Suppressor macrophage treated with lipopolysaccharide for 1 hour (primary cell): ENCODE data around the gene CDYL.
A peak's percentile ranks its signal among the peaks of the same experiment; 100 is the strongest.

ENCODE experiments used
- DNase-seq, 3 donors: peaks; one replicate each; pipeline ENCODE4 v3.0.0-alpha.2; 2020 to 2022

Gene CDYL, protein sequence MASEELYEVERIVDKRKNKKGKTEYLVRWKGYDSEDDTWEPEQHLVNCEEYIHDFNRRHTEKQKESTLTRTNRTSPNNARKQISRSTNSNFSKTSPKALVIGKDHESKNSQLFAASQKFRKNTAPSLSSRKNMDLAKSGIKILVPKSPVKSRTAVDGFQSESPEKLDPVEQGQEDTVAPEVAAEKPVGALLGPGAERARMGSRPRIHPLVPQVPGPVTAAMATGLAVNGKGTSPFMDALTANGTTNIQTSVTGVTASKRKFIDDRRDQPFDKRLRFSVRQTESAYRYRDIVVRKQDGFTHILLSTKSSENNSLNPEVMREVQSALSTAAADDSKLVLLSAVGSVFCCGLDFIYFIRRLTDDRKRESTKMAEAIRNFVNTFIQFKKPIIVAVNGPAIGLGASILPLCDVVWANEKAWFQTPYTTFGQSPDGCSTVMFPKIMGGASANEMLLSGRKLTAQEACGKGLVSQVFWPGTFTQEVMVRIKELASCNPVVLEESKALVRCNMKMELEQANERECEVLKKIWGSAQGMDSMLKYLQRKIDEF

DNA sequence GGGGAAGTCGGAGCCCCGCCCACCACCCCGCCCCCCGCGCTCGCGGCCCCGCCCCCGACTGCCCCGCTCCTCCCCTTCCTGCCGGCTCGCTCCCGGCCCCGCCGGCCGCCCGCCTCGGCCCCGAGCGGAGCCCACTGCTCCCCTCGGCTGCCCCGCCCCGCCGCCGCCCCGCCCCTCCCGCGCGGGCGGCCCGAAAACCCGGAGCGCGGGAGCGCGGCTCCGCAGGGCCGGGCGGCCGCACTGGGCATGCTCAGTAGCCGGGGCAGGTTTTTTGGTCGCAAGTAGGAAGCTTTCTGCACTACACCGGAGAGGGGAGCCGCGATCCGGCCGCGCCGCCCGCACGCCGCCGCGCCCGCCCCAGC lies at the start of gene CDYL:
Gene CDYL (plus strand): TSS at position 274 of the 362 bp plus-strand sequence. CDS start 380 bp downstream, outside the sequence.
- peak; percentile 95 to 99 (median 98) for DNase-seq

DNA sequence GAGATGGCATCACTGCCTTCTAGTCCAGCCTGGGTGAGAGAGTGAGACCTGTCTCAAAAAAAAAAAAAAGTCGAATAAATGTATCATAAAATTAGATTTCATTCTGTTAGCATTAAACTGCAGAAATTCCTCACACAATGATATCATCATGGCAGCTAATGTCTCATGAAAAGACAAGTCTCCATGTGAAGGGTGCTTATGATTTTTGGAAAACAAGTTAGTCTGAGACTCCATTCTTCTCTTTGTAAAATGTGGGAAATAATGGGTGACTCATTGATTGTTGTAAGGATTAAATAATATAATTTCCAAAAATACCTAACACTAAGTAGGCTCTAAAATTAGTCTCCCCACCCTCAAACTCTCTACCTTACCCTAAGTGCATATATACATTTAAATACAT lies 49.6 kb upstream of the CDYL start:
- no peak for DNase-seq

DNA sequence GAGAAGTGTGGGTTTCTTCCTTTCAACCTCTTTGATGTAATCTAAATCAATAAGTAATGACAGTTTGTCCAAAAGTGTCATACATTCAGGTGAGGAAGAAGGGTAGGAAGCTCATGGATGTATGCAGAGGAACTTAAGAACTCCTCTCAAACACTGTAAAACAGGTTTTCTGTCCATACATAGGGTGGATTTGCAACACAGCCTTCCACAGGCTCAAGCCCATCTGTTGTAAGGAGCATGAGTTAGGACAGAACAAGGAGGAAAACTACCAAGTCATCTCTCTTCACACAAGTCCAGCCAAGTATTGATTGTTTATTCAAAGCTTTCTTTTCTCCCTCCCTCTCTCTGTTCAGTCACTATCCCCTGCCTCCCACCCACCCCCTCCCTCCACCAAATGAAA lies 49.0 kb upstream of the CDYL start:
- no peak for DNase-seq

DNA sequence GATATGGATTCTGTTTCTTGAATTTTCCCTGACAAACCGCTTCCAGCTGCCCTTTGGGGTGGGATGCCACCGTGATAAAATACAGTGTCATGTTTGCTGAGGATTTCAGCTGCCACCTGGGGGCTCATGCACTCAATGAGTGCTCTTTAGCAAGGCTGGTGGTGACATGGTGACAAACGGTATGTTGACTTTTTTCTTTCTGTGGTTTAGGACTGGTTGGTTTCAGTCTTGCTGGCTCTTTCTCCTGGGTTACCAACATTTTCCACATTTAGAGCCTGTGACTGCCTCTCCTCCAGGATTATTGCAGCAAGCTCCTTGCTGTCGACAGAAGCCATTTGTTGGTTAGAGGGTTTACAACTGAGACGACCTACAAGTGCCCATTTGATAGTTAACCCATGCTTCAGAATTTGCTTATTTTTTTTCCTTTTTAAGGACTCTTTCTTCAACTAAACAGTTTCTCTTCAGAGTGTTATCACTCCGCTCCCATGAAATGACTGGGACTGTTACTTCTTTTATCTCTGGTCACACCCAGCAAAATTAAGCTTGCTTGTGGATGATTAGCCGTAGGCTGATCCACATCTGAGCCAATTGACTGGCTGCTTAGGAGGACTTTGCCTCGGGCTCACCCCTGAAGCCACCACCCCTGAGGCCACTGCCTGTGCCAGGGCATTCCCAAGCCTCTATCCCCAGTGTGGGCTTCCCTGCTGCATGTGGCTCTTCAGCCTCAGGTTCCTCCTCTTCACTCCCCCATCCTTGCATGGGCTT lies 48.4 kb upstream of the CDYL start:
- DNase-seq = no peak

DNA sequence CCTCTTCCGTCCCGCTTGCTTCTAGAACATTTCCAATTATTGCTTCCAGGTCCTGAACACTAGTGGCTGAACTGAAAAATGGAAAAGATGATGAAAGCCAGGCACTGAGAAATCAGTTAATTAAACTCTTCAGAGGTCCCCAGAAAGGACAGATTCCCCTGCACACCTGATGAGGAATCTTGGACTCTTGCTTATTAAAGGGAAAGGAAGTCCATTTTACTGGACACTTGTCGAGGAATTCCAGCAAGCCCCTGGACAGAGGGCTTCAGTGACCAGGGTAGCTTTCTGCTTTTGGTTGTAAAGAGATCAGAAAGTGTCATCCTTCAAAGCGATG lies 47.8 kb upstream of the CDYL start:
- DNase-seq = no peak

DNA sequence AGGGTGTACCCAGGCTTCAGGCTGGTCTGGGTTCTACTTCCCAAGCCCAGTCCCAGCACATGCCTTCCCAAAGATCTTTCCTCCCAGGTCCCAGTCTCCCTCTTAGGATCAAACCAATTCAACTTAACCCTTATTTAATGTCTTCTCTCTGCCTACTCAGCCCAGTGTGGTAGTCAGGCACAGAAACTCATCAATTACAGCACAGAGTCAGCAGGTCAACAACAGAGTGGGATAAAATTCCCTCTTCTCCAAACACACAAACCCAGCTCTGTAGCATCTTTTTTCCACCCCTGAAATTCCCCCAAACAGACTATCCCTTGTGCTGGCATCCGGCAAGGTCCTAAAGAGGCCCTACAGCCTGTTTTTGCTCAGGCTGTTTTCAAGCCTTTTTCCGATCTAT lies 47.3 kb upstream of the CDYL start:
- DNase-seq = no peak

DNA sequence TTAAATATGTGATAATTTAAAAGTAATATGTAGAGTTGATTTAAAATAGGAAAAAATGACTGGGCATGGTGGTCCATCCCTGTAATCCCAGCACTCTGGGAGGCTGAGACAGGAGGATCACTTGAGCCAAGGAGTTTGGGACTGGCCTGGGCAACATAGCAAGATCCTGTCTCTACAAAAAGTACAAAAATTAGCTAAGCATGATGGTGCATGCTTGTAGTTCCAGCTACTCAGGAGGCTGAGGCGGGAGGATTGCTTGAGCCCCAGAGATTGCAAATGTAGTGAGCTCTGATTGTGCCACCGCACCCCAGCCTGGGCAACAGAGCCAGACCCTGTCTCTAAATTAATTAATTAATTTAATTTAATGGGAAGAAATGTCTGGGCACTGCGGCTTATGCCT lies 44.2 kb upstream of the CDYL start:
- no peak for DNase-seq

DNA sequence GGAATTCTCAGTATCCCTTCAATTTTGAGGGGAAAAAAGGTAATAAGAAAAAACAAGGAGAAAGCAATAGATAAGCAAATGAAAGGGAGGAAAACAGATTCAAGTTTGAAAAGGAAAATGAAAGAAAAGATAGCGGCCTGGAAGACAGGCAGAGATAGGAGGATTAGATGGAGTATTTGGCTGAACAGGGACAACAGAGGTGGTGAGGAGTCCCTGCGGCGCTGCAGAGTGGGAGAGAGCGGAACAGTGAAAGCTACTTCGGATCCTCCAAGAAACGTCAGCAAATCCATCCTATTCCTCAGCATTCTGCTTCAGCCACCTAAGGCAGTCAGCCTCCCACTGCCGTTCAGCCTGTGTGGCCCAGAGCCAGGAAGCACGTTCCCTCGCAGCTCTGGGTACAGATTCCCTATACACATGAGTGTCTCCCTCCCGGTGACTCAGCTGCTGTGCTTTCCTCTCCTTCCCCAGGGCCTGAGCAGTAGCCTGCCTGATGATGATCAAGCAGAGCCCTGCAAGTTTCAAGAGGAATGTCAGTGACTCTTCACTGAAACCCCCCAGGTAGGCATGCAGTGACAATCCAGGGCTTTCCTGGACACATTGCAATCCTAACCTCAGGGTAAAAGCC lies 43.4 kb upstream of the CDYL start:
- peak; percentile 63 to 70 (median 65) for DNase-seq

DNA sequence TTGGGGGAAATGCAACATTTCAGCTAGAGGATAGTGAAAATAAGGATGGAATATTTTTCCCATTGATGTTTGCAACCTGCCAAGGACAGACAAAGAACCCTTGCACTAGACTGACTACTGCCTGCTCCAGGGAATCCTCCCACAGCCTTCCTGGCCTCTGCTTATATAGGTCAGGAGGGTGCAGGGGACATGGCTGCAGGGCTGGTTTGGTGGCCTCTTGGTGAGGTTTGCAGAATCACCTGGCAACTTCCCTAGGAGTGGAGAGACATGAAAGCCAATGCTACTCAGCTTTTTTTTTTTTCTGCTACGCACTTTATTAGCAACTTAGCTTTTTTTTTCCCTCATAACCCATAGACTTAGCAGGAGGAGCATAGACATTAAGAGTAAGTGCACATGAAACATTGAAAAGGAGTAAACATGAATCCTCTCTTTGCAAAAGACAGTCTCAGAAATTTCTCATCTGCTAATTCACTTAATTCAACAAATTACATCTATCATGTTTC lies 39.8 kb upstream of the CDYL start:
- DNase-seq = no peak

DNA sequence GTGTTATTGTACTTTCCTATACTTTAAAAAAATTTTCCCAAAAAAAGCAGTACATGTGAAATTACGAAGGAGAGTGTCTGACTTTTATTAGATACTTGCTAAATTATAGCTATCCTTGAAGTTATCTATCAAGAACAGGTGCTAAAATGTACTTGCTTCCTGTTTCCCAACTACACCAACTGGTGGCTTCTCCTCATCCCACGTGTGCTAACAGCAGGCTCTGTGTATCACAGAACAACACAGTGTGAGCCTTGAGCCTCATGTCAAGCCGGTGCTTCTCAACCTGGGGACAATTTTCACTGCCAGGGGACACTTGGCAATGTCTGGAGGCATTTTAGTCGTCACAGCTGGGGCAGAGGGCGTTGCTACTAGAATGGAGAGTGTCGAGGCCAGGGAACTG lies 36.2 kb upstream of the CDYL start:
- no peak for DNase-seq

DNA sequence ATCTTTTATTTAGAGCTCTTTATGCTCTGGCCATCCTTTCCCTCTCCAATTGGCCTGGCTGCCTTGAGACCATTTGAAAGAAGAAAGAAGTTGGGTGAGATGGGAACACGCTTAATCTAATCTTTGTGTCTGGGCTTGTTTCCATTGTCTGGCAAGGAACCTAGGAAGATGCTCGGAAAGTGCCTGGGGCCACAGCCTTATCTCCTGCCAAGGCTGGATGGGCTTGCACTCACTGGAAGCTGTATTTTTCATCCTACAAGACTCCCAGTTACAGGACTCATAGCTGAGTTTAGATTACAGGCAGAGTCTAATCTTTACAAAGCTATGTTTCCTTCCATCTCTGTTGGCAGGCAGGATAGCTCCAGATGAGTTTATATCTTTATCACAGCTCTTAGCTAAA lies 33.1 kb upstream of the CDYL start:
- no peak for DNase-seq

DNA sequence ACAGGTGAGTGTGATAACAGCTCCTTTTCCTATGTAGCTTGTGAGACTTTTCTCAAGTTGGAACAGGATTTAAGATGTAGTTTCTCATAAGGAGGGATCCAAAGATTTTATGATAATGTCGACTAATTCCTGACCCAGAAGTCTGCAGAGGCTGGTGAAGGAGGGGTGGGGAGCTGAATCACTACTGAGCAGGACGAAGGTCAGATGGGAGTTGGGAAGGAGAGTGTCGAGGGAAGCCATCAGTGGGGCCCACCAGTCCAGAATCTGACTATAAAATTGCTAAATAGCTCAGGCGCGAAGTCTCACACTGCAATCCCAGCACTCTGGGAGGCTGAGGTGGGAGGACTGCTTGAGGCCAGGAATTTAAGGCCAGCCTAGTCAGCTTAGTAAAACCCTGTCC lies 32.3 kb upstream of the CDYL start:
- DNase-seq = no peak

DNA sequence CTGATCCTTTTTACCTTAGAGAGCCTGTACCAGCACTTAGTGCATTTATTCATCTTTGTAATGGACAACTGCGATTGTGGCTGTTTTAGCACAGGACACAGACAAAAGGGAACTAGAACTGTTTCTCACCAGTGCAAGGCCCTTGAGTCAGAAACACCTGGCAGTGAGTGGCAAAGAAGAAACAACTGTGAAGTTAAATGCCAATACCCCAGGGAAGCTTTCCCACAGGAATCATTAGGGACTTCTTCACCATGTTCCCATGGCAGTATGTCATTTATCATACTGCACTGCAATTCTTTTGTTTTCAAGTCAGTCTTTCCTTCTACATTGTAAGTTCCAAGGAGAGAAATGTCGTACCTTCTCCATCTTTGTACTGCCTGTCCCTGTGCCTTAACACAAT lies 28.6 kb upstream of the CDYL start:
- no peak for DNase-seq

DNA sequence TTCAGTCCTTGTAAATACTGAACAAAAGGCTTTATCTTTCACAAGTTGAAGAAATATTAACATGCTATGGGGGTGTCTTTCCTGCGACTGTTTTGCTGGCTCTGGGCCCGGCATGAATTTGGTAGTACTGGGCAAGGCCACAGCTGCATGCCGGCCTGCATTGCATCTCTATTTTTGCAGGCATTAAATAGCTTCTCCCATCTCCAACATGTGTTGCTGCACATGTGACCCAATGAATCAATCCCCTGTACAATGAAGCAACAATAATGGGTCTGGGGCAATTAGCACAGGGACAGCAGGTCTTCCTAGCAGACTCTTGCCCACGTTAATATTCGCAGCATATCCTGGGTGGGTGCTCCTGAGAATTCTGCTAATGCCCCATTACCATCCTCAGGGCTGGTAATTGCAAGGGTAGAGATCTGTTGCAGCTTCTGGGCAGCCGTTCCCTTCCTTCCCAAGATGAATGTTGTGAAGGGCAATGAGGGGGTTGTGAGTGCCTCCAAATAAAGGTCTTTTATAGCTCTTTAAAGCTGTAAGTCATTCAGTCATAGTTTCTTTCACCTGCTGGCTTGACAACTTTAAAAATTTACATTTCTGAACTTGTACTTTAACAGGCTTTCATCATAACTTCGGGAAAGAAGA lies 24.3 kb upstream of the CDYL start:
- no peak for DNase-seq

DNA sequence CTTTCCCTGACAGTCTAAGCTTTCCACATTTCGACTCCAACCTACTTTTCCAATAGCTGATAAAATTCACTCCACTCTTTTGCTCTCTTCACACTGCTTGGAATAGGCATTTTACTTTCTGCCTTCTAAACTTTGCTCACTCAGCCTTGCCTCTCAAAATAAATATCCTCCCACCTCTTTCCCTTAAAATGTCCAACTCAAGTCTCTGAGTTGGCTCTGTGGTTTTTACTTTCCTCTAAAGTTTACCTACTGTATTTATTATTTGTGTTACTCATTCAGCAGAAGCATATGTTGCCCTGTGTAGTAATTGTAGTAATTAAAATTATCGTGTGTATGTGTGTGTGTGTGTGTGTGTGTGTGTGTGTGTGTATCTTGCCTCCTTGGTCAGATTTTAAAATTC lies 20.0 kb upstream of the CDYL start:
- no peak for DNase-seq

DNA sequence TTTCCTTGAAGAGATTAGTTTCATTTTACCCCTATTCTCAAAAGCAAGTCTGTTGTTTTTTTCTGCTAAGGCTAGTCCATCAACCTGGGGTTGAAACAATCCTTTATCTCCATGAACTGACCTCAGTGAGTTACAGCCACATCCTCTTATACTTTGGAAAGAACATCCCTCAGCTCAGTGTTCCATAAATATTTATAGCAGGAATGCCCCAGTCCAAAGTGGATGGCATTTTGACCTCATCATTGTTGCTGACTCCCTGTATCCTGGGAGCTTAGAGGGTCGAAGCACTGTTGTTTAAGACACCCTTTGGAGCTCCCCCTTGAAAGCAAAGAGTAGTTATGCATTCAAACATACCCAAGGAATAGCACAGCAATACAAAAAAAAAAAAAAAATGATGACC lies 16.2 kb upstream of the CDYL start:
- no peak for DNase-seq

DNA sequence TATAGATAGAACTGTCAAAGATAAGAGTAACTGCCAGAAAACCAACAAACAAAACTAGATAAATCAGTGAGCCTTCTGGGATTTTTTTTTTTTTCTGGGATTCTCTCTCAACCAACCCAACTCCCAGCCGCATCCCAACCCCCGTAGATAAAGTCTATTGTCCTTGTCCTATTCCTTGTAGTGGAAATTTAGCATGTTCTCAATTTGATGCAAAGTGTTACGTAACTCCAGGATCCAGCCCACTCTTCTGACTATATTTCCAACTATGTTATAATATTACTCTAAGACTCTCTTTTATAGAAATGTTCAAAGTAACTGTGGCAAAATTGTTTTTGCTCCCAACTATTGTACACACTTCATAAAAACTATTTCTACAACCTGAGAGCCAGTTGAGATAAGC lies 15.4 kb upstream of the CDYL start:
- no peak for DNase-seq

DNA sequence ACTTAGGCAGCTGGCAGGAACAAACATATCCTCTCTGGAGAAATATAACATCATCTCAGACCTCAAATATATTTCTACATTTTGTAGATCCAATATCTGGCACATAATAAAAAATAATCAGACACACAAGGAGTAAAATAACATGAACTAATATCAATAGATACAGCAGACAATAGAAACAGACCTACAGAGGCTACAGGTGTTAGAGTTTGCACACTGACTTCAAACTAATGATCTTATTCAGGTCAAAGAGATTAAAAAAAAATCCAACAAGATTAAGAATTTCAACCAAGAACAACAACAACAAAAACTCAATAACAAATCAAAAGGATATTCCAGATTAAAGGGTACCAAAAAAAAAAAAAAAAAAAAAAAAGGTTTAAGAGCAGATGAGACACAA lies 13.9 kb upstream of the CDYL start:
- no peak for DNase-seq

DNA sequence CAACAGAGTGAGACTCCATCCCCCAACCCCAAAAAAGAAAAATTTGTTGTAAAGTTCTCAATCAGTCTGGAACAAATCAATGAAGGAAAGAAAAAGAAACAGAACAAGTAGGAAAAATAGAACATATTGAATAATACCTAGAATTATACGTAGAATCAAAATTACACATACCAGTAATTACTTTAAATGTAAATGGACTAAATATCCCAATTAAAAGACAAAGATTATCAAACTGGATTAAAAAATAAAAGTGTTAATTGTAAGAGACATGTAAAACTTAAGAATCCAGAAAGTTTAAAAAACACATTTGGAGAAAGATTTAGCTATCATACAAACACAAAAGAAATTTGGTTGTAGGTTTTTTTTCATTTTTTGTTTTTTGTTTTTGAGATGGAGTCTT lies 12.3 kb upstream of the CDYL start:
- DNase-seq = no peak

DNA sequence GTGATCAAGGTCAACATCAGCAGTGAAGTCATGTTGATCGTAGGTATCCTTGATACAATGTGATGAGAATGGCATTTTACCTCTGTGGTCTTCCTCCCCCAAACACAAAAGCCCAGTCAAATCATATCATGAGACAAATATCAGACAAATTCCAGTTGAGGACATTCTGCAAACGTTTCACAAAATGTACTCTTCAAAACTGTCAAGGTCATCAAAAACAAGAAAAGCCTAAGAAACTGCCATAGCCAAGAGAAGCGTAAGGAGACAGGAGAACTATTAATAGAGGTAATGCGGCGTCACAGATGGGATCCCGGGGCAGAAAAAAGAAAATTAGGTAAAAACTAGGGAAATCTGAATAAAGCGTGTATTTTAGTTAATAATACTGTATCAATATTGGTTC lies 7.4 kb upstream of the CDYL start:
- no peak for DNase-seq

DNA sequence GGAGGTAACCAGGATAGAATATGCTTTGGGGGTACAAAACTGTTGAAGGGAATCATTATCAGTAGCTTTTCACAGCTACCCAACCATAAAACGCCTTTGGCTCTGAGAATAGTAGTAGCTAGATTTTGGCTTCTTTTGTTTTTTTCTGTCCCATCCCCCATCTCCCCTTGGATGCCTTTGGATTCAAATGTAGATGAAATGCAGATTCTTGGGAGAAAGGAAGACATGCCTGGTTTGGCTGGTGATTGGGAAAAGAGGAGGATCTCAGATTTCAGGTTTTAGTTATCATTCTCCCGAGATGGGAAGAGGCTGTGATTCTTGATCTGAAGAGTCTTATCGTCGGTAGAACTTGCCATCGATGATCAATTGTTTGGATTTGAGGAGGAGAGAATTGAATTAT lies 3.5 kb upstream of the CDYL start:
- no peak for DNase-seq

DNA sequence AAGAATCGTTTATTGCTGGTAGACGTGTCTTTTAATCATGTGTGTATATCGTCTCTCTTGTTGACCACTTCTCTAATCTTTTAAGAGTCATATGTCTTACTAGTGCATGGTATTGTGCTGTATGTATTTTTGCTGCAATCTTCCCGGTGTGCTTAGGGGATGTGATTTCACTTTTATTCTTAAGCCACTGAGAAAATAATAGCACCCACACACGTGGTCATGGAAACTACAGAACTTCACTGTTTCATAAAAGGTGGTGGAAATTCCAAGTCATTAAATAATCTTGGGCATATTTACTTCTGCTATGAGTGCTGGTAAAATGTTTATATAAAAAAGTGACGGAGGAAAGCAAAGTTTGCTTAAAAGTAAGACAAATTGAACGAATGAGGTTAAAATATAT lies 3.0 kb upstream of the CDYL start:
- peak; percentile 56 to 78 (median 68) for DNase-seq

DNA sequence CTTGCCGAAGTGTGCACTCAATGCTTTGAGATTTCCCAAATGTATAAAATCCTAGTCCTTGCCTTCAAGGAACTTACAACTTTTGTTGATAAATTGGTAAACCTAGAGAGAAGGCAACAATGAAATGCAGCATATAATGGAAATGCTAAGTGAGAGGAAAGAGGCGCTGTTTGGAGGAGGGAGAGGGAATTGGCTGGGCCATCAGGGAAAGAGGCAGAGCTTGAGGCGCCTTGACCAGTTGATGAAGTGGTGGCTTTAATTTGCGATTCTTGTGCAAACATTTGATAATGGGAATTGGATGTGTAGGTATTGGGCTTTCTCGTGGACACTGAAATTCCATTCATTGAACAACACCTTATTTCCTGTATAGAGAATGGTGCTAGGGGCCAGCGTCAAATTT lies 1.9 kb upstream of the CDYL start:
- no peak for DNase-seq
